GM19023 (cell line): Measurements from ENCODE around the gene TEX261.
A peak's percentile ranks its signal among the peaks of the same experiment; 100 is the strongest.
"Not testable (repeated sequence)": the region's sequence is repeated elsewhere in the genome, so short reads cannot be mapped to it uniquely, and the experiment has no call there.

Experiments
- ATAC-seq: cut with Tn5 transposase; IDR thresholded peaks from one replicate; pipeline ENCODE4 v1.9.1; 2021; ENCODE audit warnings: mild to moderate bottlenecking, moderate library complexity; ENCODE audit not compliant: unreplicated experiment

TEX261 gene

DNA sequence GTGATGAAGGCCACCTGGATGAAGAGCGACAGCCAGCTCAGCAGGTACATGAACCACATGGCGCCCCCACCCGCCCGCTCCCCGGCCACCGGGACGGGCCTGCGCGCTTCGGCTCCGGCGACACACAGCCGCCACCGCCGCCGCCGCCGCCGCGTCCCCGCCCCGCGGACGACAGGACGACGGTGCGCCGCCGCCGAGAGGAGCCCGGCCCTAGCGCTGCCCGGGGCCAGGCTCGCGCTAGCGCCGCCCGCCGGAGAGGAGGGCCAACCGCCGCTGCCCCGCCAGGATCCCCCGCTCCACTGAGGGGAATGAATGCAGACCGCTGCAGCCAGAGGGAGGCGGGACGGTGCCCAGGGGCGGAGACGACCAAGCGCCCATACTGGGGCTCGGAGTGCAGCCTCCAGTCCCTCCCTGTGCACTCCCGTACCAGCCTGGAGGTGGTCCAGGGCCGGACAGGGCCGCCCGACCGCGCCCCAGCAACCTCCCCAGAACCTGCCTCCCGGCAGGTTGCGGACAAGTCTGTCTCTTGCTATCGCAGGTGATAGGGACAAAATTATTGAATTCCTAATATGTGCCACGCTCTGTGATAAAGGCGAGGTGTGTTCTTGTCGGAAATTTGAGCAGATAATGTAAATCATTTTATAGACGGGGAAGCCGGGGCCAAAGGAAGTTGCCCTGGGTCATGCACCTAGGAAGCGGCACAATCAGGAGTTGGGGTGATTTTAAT lies at the start of gene TEX261:
Gene TEX261, minus strand, starts transcription at position 175 of the 727 bp plus-strand sequence. Its CDS starts 116 bp downstream, at position 59.
- ATAC-seq = peak; percentile 93

- no peak for ATAC-seq
These were observed 49.1 kb upstream of the TEX261 start for GRCh38 chr2:71043531-71044407.

- ATAC-seq = no peak
These were observed 47.6 kb upstream of the TEX261 start for GRCh38 chr2:71042287-71042686.

DNA sequence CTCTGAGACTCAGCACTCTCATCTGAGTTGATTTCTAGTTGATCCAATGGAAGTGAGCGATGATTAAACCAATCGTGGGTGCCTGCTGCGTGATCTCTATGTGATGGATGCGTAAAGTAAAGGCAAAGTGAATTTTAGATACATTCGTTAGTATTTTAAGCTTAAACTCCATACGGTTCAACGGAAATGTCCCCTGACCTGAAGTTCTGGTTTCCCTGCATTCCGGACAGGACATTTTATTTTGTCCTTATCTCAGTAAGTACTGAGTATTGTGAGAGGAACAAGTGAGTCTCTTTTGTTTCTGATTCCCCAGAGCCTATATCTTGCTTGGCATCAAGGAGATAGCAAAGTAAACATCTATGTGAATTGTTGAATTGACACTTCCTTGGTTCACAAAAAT lies 41.6 kb upstream of the TEX261 start:
- not testable (repeated sequence) for ATAC-seq

- not testable (repeated sequence) for ATAC-seq
These were observed 29.0 kb upstream of the TEX261 start for GRCh38 chr2:71023553-71024243.

- not testable (repeated sequence) for ATAC-seq
These were observed 26.7 kb upstream of the TEX261 start for GRCh38 chr2:71021394-71021793.

- not testable (repeated sequence) for ATAC-seq
These were observed 25.3 kb upstream of the TEX261 start for GRCh38 chr2:71019989-71020388.

- ATAC-seq = no peak
These were observed 24.0 kb upstream of the TEX261 start for GRCh38 chr2:71018625-71019024.

GRCh38 chr2:71011786-71012185 lies 17.1 kb upstream of the TEX261 start:
- not testable (repeated sequence) for ATAC-seq

- no peak for ATAC-seq
These were observed 13.7 kb upstream of the TEX261 start for GRCh38 chr2:71008342-71008741.

DNA sequence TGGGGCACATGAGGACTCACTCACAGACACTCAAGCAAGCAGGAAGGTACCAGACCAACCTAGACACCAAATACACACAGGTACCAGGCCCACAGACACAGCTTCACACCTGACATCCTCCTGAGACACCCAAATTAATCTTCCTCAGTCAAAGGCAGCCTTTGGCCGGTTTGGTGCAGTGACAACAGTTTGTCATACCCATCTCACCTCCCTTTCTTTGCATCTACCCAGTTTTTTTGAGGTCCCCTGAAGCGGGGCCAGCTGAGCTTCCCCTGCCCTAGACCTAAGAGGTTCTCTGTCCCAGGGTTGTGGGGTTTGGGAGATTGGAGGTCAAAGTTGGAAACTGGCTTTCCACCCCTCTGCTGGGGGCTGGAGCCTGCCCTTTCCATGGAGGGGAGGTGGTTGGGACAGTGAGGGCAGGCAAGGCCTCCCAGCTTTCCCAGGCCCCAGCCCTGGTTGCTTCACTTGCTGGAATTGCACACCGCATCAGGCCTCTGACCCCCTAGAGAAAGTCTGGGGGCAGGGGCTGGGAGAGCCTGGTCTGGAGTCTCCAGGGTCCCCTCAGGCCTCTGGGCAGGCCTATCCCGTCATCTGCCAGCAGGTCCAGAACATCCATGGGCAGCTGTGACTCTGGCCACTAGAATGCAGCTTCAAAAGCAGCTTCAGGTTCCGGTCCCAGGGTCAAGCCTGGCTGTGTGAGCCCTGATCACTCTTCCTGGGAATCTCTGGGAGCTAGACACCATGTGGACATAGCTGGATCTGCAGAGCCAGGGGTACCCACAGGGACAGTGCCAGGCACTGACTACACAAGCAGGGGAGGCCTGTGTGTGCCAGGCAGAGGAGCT lies 12.5 kb upstream of the TEX261 start:
- ATAC-seq = no peak

- ATAC-seq = no peak
These were observed 11.7 kb upstream of the TEX261 start for GRCh38 chr2:71006323-71006722.

GRCh38 chr2:71005271-71006202 lies 10.9 kb upstream of the TEX261 start:
- ATAC-seq = no peak

DNA sequence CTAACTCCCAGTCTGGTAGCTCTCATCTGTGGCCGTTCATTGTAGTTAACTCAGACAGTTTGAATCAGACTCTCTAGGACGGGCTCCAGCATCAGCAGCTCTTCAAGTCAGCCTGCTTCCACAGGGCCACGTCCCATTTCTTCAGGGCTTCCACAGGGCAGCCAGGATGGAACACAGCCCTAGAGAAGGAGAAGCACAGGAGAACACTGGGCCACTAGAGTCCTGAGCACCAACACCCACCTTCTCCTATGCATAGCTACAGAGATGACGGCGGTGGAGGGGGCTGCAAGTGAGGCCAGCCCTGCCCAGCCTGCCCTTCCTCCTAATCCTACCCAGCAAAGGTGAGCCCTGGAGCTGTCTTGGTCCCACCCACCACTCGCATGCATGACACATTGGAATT lies 10.2 kb upstream of the TEX261 start:
- ATAC-seq = no peak

DNA sequence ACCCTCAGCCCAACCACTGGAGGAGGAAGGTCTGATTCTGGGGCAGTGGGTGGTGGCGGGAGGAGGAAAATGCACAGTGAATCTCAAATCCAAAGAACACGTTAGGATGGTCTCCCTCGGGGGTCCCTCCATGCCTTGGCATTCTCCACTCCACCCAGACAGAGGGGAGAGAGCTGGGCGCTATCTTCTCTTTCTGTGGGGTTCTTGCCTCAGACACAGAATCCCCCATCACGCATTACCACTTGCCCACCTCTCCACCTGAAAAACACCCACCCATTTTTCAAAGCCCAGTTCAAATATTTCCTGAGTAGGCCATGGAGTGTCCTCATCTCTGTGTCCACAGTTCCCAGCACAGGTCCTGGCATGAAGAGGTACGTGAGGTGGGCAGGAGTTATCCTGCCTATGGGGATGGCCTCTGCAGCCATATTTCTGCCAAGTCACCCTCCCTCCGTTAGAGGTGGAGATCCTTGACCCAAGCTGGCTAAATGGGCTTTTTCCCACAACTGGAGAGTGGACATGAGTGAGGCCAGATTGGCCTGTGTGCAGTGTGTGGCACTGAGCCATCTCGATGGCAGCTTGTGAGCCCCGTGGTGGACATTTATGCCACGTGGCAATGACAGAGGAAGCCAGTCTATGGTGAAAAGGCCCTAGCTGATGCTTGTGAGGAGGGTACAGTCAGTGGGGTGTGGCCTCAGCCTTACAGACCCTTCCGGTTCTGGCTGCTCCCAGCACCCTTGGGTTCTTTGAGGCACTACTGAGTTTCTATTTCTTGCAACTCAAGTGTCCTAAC lies 9.5 kb upstream of the TEX261 start:
- no peak for ATAC-seq

DNA sequence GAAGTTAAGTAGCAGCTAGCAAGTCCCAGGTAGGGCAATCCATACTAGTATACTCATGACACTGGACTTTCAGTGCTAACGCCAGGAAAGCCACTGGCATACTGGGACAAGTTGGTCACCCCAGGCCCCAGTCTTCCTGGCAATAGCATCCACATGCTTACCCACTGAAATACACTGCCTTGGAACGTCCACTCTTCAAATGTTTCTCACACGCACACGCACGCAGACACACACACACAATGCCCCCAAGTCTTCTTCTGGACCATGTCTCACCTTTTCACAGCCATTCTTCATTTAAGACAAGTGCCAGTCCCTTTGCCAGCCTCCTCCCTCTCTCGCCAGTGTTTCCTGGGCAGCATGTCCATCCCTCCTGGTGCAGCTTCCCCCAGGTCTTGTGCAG lies 8.7 kb upstream of the TEX261 start:
- no peak for ATAC-seq

DNA sequence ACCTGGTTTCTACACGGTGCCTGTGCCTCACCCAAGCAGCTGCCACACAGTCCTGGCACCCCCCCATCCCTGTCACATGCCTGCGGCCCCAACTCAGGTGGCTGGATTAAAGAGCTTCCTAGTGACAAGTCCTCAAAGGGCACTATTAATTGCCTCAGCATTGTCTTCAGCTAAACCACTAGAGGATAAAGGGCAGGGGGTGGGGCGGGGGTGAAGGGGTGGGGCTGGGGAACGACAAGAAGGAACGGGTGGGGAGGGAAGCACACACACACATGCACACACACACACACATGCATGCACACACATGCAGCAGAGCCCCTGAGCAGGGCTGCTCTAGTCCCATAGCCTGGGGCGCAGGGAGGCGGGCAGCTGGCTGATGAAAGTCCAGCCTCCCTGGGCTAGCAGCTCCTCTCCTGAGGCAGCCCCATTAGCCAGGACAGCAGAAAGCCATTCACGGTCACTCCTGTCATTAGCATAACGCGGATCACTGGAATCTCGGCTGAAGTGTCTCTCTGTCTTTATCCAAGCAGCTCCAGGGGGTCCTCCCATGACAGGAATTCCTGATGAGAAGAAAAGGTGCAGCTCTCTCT lies 7.4 kb upstream of the TEX261 start:
- ATAC-seq = no peak

- ATAC-seq = no peak
These were observed 6.9 kb upstream of the TEX261 start for GRCh38 chr2:71001592-71001927.
